Transverse colon (tissue), 3 donors: ENCODE results near the gene CDPF1.

Experiments
- EP300 ChIP-seq: sonication (generic); formaldehyde crosslinking; IDR thresholded peaks from one replicate; pipeline ENCODE4 v1.6.1; 2017; ENCODE audit warnings: antibody characterized with exemption, low read depth
- POLR2A ChIP-seq: fragments of 450-650 bp; IDR thresholded peaks from one replicate; pipeline ENCODE4 v1.6.1; 2016; ENCODE audit warnings: antibody characterized with exemption, mild to moderate bottlenecking, moderate library complexity
- TF ChIP-seq, protein P1 (sequence below), 5 experiments: fragments of 200-600 bp in 3 of 5; fragments of 450-650 bp in 2 of 5; sonication (generic) in 3 of 5; IDR thresholded peaks; 1 replicate in 2 of 5; 2 replicates in 3 of 5; pipeline ENCODE4 v1.5.1; 2016 to 2017; ENCODE audit warnings: antibody characterized with exemption in 5 of 5, inconsistent platforms in 3 of 5, mild to moderate bottlenecking in 2 of 5, moderate library complexity in 1 of 5

DNA sequence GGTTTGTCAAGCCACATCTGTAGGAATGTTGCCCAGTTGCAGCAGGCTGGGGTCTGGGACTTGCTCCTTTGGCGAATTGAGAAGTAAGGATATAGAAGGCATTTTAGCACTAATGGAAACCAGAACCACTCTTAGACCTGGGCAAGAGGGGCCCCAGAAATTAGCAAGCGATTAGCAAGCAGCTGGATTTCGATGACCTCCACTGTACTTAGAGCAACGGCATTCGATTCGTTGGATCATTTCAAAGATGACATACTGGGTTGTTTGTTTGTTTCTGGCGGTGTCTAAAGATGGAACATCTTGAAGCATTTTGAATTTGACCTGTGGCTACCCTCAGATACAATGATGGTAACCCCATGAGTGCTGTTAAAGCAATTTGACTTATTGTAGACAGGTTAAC, 1.2 kb upstream of the CDPF1 start:
- TF ChIP-seq POLR2A: no peak
- TF ChIP-seq, protein P1, sequence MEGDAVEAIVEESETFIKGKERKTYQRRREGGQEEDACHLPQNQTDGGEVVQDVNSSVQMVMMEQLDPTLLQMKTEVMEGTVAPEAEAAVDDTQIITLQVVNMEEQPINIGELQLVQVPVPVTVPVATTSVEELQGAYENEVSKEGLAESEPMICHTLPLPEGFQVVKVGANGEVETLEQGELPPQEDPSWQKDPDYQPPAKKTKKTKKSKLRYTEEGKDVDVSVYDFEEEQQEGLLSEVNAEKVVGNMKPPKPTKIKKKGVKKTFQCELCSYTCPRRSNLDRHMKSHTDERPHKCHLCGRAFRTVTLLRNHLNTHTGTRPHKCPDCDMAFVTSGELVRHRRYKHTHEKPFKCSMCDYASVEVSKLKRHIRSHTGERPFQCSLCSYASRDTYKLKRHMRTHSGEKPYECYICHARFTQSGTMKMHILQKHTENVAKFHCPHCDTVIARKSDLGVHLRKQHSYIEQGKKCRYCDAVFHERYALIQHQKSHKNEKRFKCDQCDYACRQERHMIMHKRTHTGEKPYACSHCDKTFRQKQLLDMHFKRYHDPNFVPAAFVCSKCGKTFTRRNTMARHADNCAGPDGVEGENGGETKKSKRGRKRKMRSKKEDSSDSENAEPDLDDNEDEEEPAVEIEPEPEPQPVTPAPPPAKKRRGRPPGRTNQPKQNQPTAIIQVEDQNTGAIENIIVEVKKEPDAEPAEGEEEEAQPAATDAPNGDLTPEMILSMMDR (IDR thresholded peaks at IDR 0.05): no peak
- TF ChIP-seq EP300: no peak
